ENCODE measurements around the gene AFMID. TPM values are rescaled to one million over a fixed set of nuclear protein-coding genes. Genes with fewer than 3 reads are reported as not detected.

Gene AFMID
- total RNA-seq, 1 experiment from 2014 or later, result 59.3 TPM

DNA sequence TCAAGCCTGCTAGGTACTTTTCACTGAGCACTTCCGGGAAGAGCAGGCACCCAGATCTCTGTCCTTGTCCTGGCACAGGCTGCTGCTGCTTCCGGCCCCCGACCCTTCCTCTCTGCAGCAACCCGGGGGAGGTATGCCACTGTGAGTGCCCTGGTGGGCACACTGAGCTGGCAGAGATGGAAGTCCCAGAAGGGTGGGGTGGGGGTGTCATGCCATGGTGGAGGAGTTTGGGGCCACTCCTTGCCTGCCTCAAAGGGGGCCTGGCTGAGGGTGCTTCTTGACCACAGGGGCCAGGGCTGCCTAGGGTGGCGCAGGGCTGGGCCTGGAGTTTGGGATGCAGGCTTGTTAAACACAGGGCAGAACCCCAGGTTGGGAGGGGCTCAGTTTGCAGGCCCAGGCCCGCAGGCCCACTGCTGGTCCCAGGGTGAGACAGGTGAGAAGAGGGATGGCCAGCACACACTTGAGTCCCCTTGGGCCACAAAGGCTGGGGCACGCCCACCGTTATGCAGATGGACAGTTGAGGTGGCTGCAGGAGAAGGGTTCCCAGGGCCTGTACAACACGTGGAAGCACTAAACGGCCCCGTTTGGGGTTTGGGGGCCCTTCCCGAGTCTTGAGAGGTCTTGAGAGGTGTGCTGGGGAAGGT is 53.0 kb downstream of the AFMID start:
- POLR2A ChIA-PET, result interaction anchor here (1.4 kb wide), 1 partner anchor 9 kb away, joined by 3 read pairs; no protein-coding TSS in a partner anchor
- CTCF ChIA-PET, result no interaction called here
- DNase-seq (ENCODE audit: low read depth, low spot score) (no peak), ATAC-seq (no peak)
- in situ Hi-C loops (cut with HindIII; ENCODE audit: low pct_unique_long_range_greater_than_20kb, low sequenced_read_pairs) (no loop called here), intact Hi-C loops (cut with micrococcal nuclease; ENCODE audit: unreplicated experiment) (no loop called here)
- Histone ChIP-seq H3K4me1 (ENCODE audit: control insufficient read depth, insufficient read depth, low read length) (no peaks in the 10 kb centered on the region), H3K27me3 (ENCODE audit: control insufficient read depth, insufficient read depth, low read length) (no peaks in the 10 kb centered on the region), H3K9me3 (ENCODE audit: control insufficient read depth, insufficient read depth, low read depth, low read length) (no peaks in the 10 kb centered on the region), H3K36me3 (ENCODE audit: control insufficient read depth, insufficient read depth, low read length) (no peaks in the 10 kb centered on the region), H3K27ac (ENCODE audit: low read length) (no peak overlapping the region), H3K4me3 (ENCODE audit: low read depth in 2 of 2, low read length in 2 of 2) (no peak overlapping the region)
- no peak for TF ChIP-seq TCF7L2 (IDR thresholded peaks at IDR 0.05; ENCODE audit: low read depth, low read length)
- TF ChIP-seq POLR2AphosphoS5 (IDR thresholded peaks at IDR 0.05; ENCODE audit: low read depth, low read length), result no peak
- TF ChIP-seq, protein P1, sequence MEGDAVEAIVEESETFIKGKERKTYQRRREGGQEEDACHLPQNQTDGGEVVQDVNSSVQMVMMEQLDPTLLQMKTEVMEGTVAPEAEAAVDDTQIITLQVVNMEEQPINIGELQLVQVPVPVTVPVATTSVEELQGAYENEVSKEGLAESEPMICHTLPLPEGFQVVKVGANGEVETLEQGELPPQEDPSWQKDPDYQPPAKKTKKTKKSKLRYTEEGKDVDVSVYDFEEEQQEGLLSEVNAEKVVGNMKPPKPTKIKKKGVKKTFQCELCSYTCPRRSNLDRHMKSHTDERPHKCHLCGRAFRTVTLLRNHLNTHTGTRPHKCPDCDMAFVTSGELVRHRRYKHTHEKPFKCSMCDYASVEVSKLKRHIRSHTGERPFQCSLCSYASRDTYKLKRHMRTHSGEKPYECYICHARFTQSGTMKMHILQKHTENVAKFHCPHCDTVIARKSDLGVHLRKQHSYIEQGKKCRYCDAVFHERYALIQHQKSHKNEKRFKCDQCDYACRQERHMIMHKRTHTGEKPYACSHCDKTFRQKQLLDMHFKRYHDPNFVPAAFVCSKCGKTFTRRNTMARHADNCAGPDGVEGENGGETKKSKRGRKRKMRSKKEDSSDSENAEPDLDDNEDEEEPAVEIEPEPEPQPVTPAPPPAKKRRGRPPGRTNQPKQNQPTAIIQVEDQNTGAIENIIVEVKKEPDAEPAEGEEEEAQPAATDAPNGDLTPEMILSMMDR (IDR thresholded peaks at IDR 0.05), result no peak
- TF ChIP-seq SIN3A (IDR thresholded peaks at IDR 0.05; ENCODE audit: borderline replicate concordance, insufficient read depth, low read depth, low read length), result no peak
- TF ChIP-seq, protein P2, sequence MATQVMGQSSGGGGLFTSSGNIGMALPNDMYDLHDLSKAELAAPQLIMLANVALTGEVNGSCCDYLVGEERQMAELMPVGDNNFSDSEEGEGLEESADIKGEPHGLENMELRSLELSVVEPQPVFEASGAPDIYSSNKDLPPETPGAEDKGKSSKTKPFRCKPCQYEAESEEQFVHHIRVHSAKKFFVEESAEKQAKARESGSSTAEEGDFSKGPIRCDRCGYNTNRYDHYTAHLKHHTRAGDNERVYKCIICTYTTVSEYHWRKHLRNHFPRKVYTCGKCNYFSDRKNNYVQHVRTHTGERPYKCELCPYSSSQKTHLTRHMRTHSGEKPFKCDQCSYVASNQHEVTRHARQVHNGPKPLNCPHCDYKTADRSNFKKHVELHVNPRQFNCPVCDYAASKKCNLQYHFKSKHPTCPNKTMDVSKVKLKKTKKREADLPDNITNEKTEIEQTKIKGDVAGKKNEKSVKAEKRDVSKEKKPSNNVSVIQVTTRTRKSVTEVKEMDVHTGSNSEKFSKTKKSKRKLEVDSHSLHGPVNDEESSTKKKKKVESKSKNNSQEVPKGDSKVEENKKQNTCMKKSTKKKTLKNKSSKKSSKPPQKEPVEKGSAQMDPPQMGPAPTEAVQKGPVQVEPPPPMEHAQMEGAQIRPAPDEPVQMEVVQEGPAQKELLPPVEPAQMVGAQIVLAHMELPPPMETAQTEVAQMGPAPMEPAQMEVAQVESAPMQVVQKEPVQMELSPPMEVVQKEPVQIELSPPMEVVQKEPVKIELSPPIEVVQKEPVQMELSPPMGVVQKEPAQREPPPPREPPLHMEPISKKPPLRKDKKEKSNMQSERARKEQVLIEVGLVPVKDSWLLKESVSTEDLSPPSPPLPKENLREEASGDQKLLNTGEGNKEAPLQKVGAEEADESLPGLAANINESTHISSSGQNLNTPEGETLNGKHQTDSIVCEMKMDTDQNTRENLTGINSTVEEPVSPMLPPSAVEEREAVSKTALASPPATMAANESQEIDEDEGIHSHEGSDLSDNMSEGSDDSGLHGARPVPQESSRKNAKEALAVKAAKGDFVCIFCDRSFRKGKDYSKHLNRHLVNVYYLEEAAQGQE (IDR thresholded peaks at IDR 0.05; ENCODE audit: insufficient read depth in 1 of 2, low read depth in 2 of 2, low read length in 1 of 2), result no peak
- no TSS peak for BruUV-seq (replicated peaks)

DNA sequence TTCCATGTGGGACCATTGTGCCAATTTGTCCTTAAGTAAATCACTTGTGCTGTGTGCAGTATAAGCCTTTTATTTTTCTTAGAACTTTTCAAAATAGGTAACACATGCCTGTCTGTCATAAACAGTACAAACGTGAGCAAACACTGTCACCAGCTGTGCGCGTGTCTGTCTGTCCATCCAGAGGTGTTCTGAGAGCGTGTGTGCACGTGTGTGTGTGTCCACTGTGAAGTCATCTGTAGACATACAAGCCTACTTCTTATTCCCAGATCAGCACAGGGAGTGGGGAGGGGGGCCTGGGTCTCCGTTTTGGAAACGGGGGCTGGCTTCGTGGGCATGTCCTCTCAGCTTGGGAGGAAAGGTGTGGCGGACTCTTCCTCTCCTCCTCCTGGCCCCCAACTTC is 53.7 kb downstream of the AFMID start:
- H3K4me1 ChIP-seq (ENCODE audit: control insufficient read depth, insufficient read depth, low read length), result no peaks in the 10 kb centered on the region
- no peak overlapping the region for H3K4me3 ChIP-seq (ENCODE audit: low read depth in 2 of 2, low read length in 2 of 2)
- no peaks in the 10 kb centered on the region for H3K9me3 ChIP-seq (ENCODE audit: control insufficient read depth, insufficient read depth, low read depth, low read length)
- no peaks in the 10 kb centered on the region for H3K36me3 ChIP-seq (ENCODE audit: control insufficient read depth, insufficient read depth, low read length)
- BruUV-seq (replicated peaks), result no TSS peak
- TF ChIP-seq, protein P2 (IDR thresholded peaks at IDR 0.05; ENCODE audit: insufficient read depth in 1 of 2, low read depth in 2 of 2, low read length in 1 of 2), result no peak
- TF ChIP-seq SIN3A (IDR thresholded peaks at IDR 0.05; ENCODE audit: borderline replicate concordance, insufficient read depth, low read depth, low read length), result no peak
- no peak for TF ChIP-seq POLR2AphosphoS5 (IDR thresholded peaks at IDR 0.05; ENCODE audit: low read depth, low read length)
- TF ChIP-seq TCF7L2 (IDR thresholded peaks at IDR 0.05; ENCODE audit: low read depth, low read length), result no peak
- TF ChIP-seq, protein P1 (IDR thresholded peaks at IDR 0.05), result no peak
- CTCF ChIA-PET, result no interaction called here
- no peak overlapping the region for H3K27ac ChIP-seq (ENCODE audit: low read length)
- POLR2A ChIA-PET, result interaction anchor here (1.4 kb wide), 1 partner anchor 9 kb away, joined by 3 read pairs; no protein-coding TSS in a partner anchor
- in situ Hi-C loops (cut with HindIII; ENCODE audit: low pct_unique_long_range_greater_than_20kb, low sequenced_read_pairs) (no loop called here), intact Hi-C loops (cut with micrococcal nuclease; ENCODE audit: unreplicated experiment) (no loop called here)
- no peaks in the 10 kb centered on the region for H3K27me3 ChIP-seq (ENCODE audit: control insufficient read depth, insufficient read depth, low read length)
- DNase-seq (ENCODE audit: low read depth, low spot score) (no peak), ATAC-seq (no peak)
